Glomerular visceral epithelial cell (primary cell): ENCODE data around the gene MARF1.
"Not testable (repeated sequence)": the region's sequence is repeated elsewhere in the genome, so short reads cannot be mapped to it uniquely, and the experiment has no call there.

Experiments used
- DNase-seq: peaks from one replicate; pipeline ENCODE4 v3.0.0-alpha.2; 2016; ENCODE audit errors: extremely low spot score

MARF1 gene

GRCh38 chr16:15572329-15573001 lies 70.5 kb downstream of the MARF1 start:
- DNase-seq, result no peak

- no peak for DNase-seq
Observed at GRCh38 chr16:15571557-15571956, 71.4 kb downstream of the MARF1 start.

GRCh38 chr16:15570666-15571065 lies 72.3 kb downstream of the MARF1 start:
- not testable (repeated sequence) for DNase-seq

GRCh38 chr16:15567823-15568222 lies 75.1 kb downstream of the MARF1 start:
- DNase-seq, result no peak

- no peak for DNase-seq
Observed at GRCh38 chr16:15566095-15566494, 76.9 kb downstream of the MARF1 start.

- DNase-seq, result no peak
Observed at GRCh38 chr16:15564604-15565339, 78.2 kb downstream of the MARF1 start.

GRCh38 chr16:15559176-15559575 lies 83.8 kb downstream of the MARF1 start:
- DNase-seq, result no peak

GRCh38 chr16:15557258-15557657 lies 85.7 kb downstream of the MARF1 start:
- DNase-seq, result no peak

GRCh38 chr16:15556130-15556529 lies 86.8 kb downstream of the MARF1 start:
- no peak for DNase-seq

GRCh38 chr16:15553313-15554088 lies 89.5 kb downstream of the MARF1 start:
- no peak for DNase-seq

- DNase-seq, result no peak
Observed at GRCh38 chr16:15552507-15552906, 90.4 kb downstream of the MARF1 start.

- DNase-seq, result peak; percentile 16
Observed at GRCh38 chr16:15548482-15548891, 94.5 kb downstream of the MARF1 start.

GRCh38 chr16:15547768-15548096 lies 95.2 kb downstream of the MARF1 start:
- DNase-seq, result no peak

GRCh38 chr16:15547072-15547767 lies 95.7 kb downstream of the MARF1 start:
- peak; percentile 46 for DNase-seq

GRCh38 chr16:15545544-15545943 lies 97.4 kb downstream of the MARF1 start:
- no peak for DNase-seq

GRCh38 chr16:15544405-15544804 lies 98.5 kb downstream of the MARF1 start:
- DNase-seq, result no peak
